ENCODE data around the gene KRTAP4-9. TPM values are rescaled to one million over a fixed set of nuclear protein-coding genes. Genes with fewer than 3 reads are reported as not detected.

KRTAP4-9 gene
- total RNA-seq, 1 experiment from 2014 or later: not detected

GRCh38 chr17:41149652-41149985 is 44.4 kb downstream of the KRTAP4-9 start, which contains the start of gene KRTAP4-5:
Gene KRTAP4-5 (minus strand): TSS chr17:41149825. CDS start chr17:41149767, 58 bp downstream.
- no peaks in the 10 kb centered on the region for H3K36me3 ChIP-seq (ENCODE audit: control insufficient read depth, insufficient read depth, low read length)
- H3K4me3 Mint-ChIP-seq (ENCODE audit: unreplicated experiment): no peak within 1 kb of the TSS
- TF ChIP-seq, protein P1, sequence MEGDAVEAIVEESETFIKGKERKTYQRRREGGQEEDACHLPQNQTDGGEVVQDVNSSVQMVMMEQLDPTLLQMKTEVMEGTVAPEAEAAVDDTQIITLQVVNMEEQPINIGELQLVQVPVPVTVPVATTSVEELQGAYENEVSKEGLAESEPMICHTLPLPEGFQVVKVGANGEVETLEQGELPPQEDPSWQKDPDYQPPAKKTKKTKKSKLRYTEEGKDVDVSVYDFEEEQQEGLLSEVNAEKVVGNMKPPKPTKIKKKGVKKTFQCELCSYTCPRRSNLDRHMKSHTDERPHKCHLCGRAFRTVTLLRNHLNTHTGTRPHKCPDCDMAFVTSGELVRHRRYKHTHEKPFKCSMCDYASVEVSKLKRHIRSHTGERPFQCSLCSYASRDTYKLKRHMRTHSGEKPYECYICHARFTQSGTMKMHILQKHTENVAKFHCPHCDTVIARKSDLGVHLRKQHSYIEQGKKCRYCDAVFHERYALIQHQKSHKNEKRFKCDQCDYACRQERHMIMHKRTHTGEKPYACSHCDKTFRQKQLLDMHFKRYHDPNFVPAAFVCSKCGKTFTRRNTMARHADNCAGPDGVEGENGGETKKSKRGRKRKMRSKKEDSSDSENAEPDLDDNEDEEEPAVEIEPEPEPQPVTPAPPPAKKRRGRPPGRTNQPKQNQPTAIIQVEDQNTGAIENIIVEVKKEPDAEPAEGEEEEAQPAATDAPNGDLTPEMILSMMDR (IDR thresholded peaks at IDR 0.05; ENCODE audit: insufficient read depth in 1 of 2, low read depth in 1 of 2, low read length in 1 of 2, severe bottlenecking in 1 of 2, unreplicated experiment in 1 of 2): no peak
- H3K4me3 ChIP-seq (ENCODE audit: low read depth, low read length): no peak within 1 kb of the TSS
- intact Hi-C loops (cut with micrococcal nuclease; ENCODE audit: unreplicated experiment): no loop called here
- POLR2A ChIA-PET: no interaction called here
- peaks cover 9% of the 10 kb centered on the region for H3K9me3 Mint-ChIP-seq (ENCODE audit: unreplicated experiment)
- H3K36me3 Mint-ChIP-seq (ENCODE audit: insufficient read depth, unreplicated experiment): no peaks in the 10 kb centered on the region
- H3K27ac Mint-ChIP-seq (ENCODE audit: unreplicated experiment): no peak within 1 kb of the TSS
- no peaks in the 10 kb centered on the region for H3K27me3 Mint-ChIP-seq (ENCODE audit: insufficient read depth, unreplicated experiment)
- H3K4me1 Mint-ChIP-seq (ENCODE audit: low read depth, unreplicated experiment): no peaks in the 10 kb centered on the region
- no TSS peak for BruUV-seq (replicated peaks)
- no peaks in the 10 kb centered on the region for H3K4me1 ChIP-seq
- CTCF ChIA-PET: no interaction called here
- no peak for DNase-seq
- no peaks in the 10 kb centered on the region for H3K9me3 ChIP-seq
- H3K27me3 ChIP-seq (replicated peaks; ENCODE audit: control insufficient read depth, insufficient read depth, low read length): no peaks in the 10 kb centered on the region

GRCh38 chr17:41150026-41150425 is 44.8 kb downstream of the KRTAP4-9 start:
- POLR2A ChIA-PET: no interaction called here
- no peaks in the 10 kb centered on the region for H3K27me3 Mint-ChIP-seq (ENCODE audit: insufficient read depth, unreplicated experiment)

GRCh38 chr17:41151525-41151924 is 46.3 kb downstream of the KRTAP4-9 start:
- H3K36me3 Mint-ChIP-seq (ENCODE audit: insufficient read depth, unreplicated experiment): no peaks in the 10 kb centered on the region
- no peaks in the 10 kb centered on the region for H3K4me1 Mint-ChIP-seq (ENCODE audit: low read depth, unreplicated experiment)
- H3K27me3 ChIP-seq (replicated peaks; ENCODE audit: control insufficient read depth, insufficient read depth, low read length): no peaks in the 10 kb centered on the region
- H3K4me3 ChIP-seq (ENCODE audit: low read depth, low read length): no peak overlapping the region
- ChIA-PET CTCF (no interaction called here), POLR2A (no interaction called here)
- H3K9me3 ChIP-seq: no peaks in the 10 kb centered on the region
- no peaks in the 10 kb centered on the region for H3K27me3 Mint-ChIP-seq (ENCODE audit: insufficient read depth, unreplicated experiment)
- no peaks in the 10 kb centered on the region for H3K36me3 ChIP-seq (ENCODE audit: control insufficient read depth, insufficient read depth, low read length)
- TF ChIP-seq, protein P1 (IDR thresholded peaks at IDR 0.05; ENCODE audit: insufficient read depth in 1 of 2, low read depth in 1 of 2, low read length in 1 of 2, severe bottlenecking in 1 of 2, unreplicated experiment in 1 of 2): no peak
- no peak for DNase-seq
- BruUV-seq (replicated peaks): no TSS peak
- H3K27ac Mint-ChIP-seq (ENCODE audit: unreplicated experiment): no peak overlapping the region
- H3K9me3 Mint-ChIP-seq (ENCODE audit: unreplicated experiment): no peaks in the 10 kb centered on the region
- intact Hi-C loops (cut with micrococcal nuclease; ENCODE audit: unreplicated experiment): no loop called here
- no peaks in the 10 kb centered on the region for H3K4me1 ChIP-seq
- H3K4me3 Mint-ChIP-seq (ENCODE audit: unreplicated experiment): no peak overlapping the region

More at GRCh38 chr17:41150026-41150425, 44.8 kb downstream of the KRTAP4-9 start:
- Mint-ChIP-seq H3K4me3 (ENCODE audit: unreplicated experiment) (no peak overlapping the region), H3K36me3 (ENCODE audit: insufficient read depth, unreplicated experiment) (no peaks in the 10 kb centered on the region), H3K4me1 (ENCODE audit: low read depth, unreplicated experiment) (no peaks in the 10 kb centered on the region), H3K27ac (ENCODE audit: unreplicated experiment) (no peak overlapping the region), H3K9me3 (ENCODE audit: unreplicated experiment) (peaks cover 5% of the 10 kb centered on the region)
- Histone ChIP-seq H3K27me3 (replicated peaks; ENCODE audit: control insufficient read depth, insufficient read depth, low read length) (no peaks in the 10 kb centered on the region), H3K4me3 (ENCODE audit: low read depth, low read length) (no peak overlapping the region), H3K4me1 (no peaks in the 10 kb centered on the region), H3K9me3 (no peaks in the 10 kb centered on the region), H3K36me3 (ENCODE audit: control insufficient read depth, insufficient read depth, low read length) (no peaks in the 10 kb centered on the region)
- TF ChIP-seq, protein P1 (IDR thresholded peaks at IDR 0.05; ENCODE audit: insufficient read depth in 1 of 2, low read depth in 1 of 2, low read length in 1 of 2, severe bottlenecking in 1 of 2, unreplicated experiment in 1 of 2): no peak
- BruUV-seq (replicated peaks): no TSS peak
- no peak for DNase-seq
- CTCF ChIA-PET: no interaction called here
- intact Hi-C loops (cut with micrococcal nuclease; ENCODE audit: unreplicated experiment): no loop called here
